HepG2 (cell line): ENCODE data around the gene ECSIT. TPM values are rescaled to one million over a fixed set of nuclear protein-coding genes. Genes with fewer than 3 reads are reported as not detected.

Experiments used
- CEBPB ChIP-seq: IDR thresholded peaks from 2 replicates; pipeline ENCODE4 v1.6.1; 2011; ENCODE audit warnings: low read depth, low read length, improper control_type of control experiment, borderline replicate concordance
- EEA1 ChIP-seq: sonication (generic); formaldehyde crosslinking; IDR thresholded peaks from 2 replicates; pipeline ENCODE4 v1.5.1; 2020; ENCODE audit warnings: mild to moderate bottlenecking, missing genetic modification reagents, borderline replicate concordance
- ETV5 ChIP-seq: IDR thresholded peaks from 2 replicates; pipeline ENCODE4 v1.6.1; 2018; ENCODE audit warnings: missing biosample characterization, missing genetic modification reagents, inconsistent platforms, borderline replicate concordance
- HMGA1 ChIP-seq: sonication (generic); formaldehyde crosslinking; conservative IDR thresholded peaks from 2 replicates; pipeline ENCODE4 v1.4.0; 2020; ENCODE audit warnings: missing genetic modification reagents
- KDM1A ChIP-seq: IDR thresholded peaks from 2 replicates; pipeline ENCODE4 v1.6.1; 2016; ENCODE audit warnings: missing compliant biosample characterization
- MATR3 ChIP-seq: sonication (generic); formaldehyde crosslinking; IDR thresholded peaks from 2 replicates; pipeline ENCODE4 v1.4.0; 2020; ENCODE audit warnings: missing genetic modification reagents
- NFYB ChIP-seq: sonication (generic); formaldehyde crosslinking; IDR thresholded peaks from 2 replicates; pipeline ENCODE4 v1.4.0; 2020; ENCODE audit warnings: missing genetic modification reagents
- PLRG1 ChIP-seq: fragments of 450-650 bp; conservative IDR thresholded peaks from 2 replicates; pipeline ENCODE4 v1.6.1; 2016
- PRPF4 ChIP-seq: fragments of 200-400 bp; formaldehyde crosslinking; IDR thresholded peaks from 2 replicates; pipeline ENCODE4 v1.6.1; 2016; ENCODE audit warnings: low read length, low read depth; ENCODE audit not compliant: poor library complexity, severe bottlenecking
- RXRA ChIP-seq: sonication (generic); formaldehyde crosslinking; IDR thresholded peaks from 2 replicates; pipeline ENCODE4 v1.5.1; 2020; ENCODE audit warnings: missing genetic modification reagents
- SOX6 ChIP-seq, 2 experiments: fragments of 450-650 bp in 1 of 2; sonication (generic) in 1 of 2; formaldehyde crosslinking in 1 of 2; IDR thresholded peaks; 2 replicates each; pipeline versions ENCODE4 v1.4.0 to v1.6.1; 2017 to 2020; ENCODE audit warnings: antibody characterized with exemption in 1 of 2, mild to moderate bottlenecking in 1 of 2, missing genetic modification reagents in 1 of 2
- ZNF17 ChIP-seq: sonication (generic); formaldehyde crosslinking; IDR thresholded peaks from 2 replicates; pipeline ENCODE4 v1.5.0; 2020; ENCODE audit warnings: mild to moderate bottlenecking, missing genetic modification reagents
- ZNF230 ChIP-seq: sonication (generic); formaldehyde crosslinking; IDR thresholded peaks from 2 replicates; pipeline ENCODE4 v1.4.0; 2020; ENCODE audit warnings: mild to moderate bottlenecking, missing genetic modification reagents
- ZNF24 ChIP-seq: fragments of 450-650 bp; IDR thresholded peaks from 2 replicates; pipeline ENCODE4 v1.6.1; 2017; ENCODE audit warnings: antibody characterized with exemption, mild to moderate bottlenecking
- ZNF253 ChIP-seq: sonication (generic); formaldehyde crosslinking; IDR thresholded peaks from 2 replicates; pipeline ENCODE4 v1.8.0; 2022; ENCODE audit warnings: mild to moderate bottlenecking, missing genetic modification reagents, borderline replicate concordance
- ZNF292 ChIP-seq: sonication (generic); formaldehyde crosslinking; IDR thresholded peaks from 2 replicates; pipeline ENCODE4 v1.8.1; 2022; ENCODE audit warnings: mild to moderate bottlenecking, low read depth, missing genetic modification reagents, borderline replicate concordance
- ZNF44 ChIP-seq: sonication (generic); formaldehyde crosslinking; IDR thresholded peaks from 2 replicates; pipeline ENCODE4 v1.5.1; 2020; ENCODE audit warnings: mild to moderate bottlenecking, missing genetic modification reagents
- ZNF546 ChIP-seq: sonication (generic); formaldehyde crosslinking; conservative IDR thresholded peaks from 2 replicates; pipeline ENCODE4 v1.8.1; 2023; ENCODE audit warnings: mild to moderate bottlenecking, missing genetic modification reagents
- ZNF550 ChIP-seq: sonication (generic); formaldehyde crosslinking; IDR thresholded peaks from 2 replicates; pipeline ENCODE4 v1.4.0; 2020; ENCODE audit warnings: mild to moderate bottlenecking, missing genetic modification reagents, borderline replicate concordance
- ZNF558 ChIP-seq: sonication (generic); formaldehyde crosslinking; IDR thresholded peaks from 2 replicates; pipeline ENCODE4 v1.9.0; 2022; ENCODE audit warnings: mild to moderate bottlenecking, missing genetic modification reagents, borderline replicate concordance
- ZNF773 ChIP-seq: sonication (generic); formaldehyde crosslinking; IDR thresholded peaks from 2 replicates; pipeline ENCODE4 v1.4.0; 2020; ENCODE audit warnings: missing genetic modification reagents, borderline replicate concordance
- ZNF800 ChIP-seq: sonication (generic); formaldehyde crosslinking; IDR thresholded peaks from 2 replicates; pipeline ENCODE4 v1.4.0; 2020; ENCODE audit warnings: missing genetic modification reagents
- ZNF878 ChIP-seq: sonication (generic); formaldehyde crosslinking; IDR thresholded peaks from 2 replicates; pipeline ENCODE4 v1.8.1; 2023; ENCODE audit warnings: mild to moderate bottlenecking, missing genetic modification reagents, moderate library complexity
- ZNF879 ChIP-seq: sonication (generic); formaldehyde crosslinking; IDR thresholded peaks from 2 replicates; pipeline ENCODE4 v1.8.1; 2023; ENCODE audit warnings: missing genetic modification reagents
- ZSCAN21 ChIP-seq: sonication (generic); formaldehyde crosslinking; IDR thresholded peaks from 2 replicates; pipeline ENCODE4 v1.8.0; 2022; ENCODE audit warnings: mild to moderate bottlenecking, missing genetic modification reagents, moderate library complexity, borderline replicate concordance
- polyA plus RNA-seq, 8 experiments: library from polyadenylated mRNA; depleted of rRNA in 3 of 8; stranded (reverse) in 7 of 8; unstranded in 1 of 8; fragments of >200 nt; fragmentation: Illumina TruSeq in 4 of 8; extraction: Trizol in 4 of 8; gene quantifications; 2 replicates each; pipeline versions ENCODE4 v1.2.1 to v1.2.3, GENCODE V29; 2011 to 2016; ENCODE audit warnings: low read depth in 4 of 8, missing spikeins in 1 of 8, mixed read lengths in 1 of 8; ENCODE audit not compliant: insufficient read depth in 1 of 8
- total RNA-seq, 5 experiments: library from RNA; depleted of rRNA; stranded (reverse); fragments of >200 nt; fragmentation: Illumina TruSeq; extraction: Trizol; gene quantifications; 2 replicates each; pipeline ENCODE4 v1.2.3, GENCODE V29; 2016; ENCODE audit warnings: low read depth in 1 of 5
- TF ChIP-seq, protein P1 (sequence below): sonication (generic); formaldehyde crosslinking; IDR thresholded peaks from 2 replicates; pipeline ENCODE4 v1.9.0; 2021; ENCODE audit warnings: missing genetic modification reagents, mild to moderate bottlenecking, borderline replicate concordance
- TF ChIP-seq, protein P2 (sequence below): sonication (generic); IDR thresholded peaks from 2 replicates; pipeline ENCODE4 v1.6.1; 2016; ENCODE audit warnings: low read depth, borderline replicate concordance

Gene ECSIT
- total and polyA plus RNA-seq, 2 of the 13 experiments (the other 11 are each of a cell fraction or from before 2014, with no cell fraction given), result 36.4 to 62.3 TPM

DNA sequence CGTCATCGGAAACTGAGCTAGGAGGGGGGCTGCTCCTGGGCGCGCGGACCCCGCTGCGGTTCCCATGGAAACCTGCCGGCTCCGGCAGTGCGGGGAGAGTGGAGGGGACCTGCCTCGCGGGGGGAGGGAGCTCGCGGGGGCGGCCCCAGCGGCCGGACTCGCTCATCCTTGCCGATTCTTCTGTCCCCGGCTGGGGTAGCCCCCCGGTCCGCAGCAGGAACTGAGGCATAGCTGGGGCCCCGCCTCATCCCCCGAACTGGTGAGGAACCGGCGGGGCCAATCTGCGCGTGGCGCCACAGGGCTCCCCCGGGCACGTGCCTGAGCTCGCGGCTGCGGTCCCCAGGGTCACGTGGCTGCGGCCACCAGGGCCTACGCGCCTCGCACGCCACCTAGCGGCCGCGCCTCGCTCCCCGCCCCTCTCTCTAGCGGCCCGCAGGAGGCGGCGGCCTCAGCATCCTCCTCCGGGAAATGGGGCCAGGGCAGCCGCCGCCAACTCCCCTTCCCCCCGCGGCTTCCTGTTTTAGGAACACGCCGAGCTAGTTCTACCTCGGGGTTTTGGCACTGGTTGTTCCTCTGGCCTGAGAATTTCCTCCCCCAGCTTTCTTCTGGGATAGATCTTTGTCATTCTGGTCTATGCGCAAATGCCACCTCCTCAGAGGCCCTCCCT lies 46.4 kb downstream of the ECSIT start (continued):
- TF ChIP-seq ZNF17 (CRISPR knock-in tag) (no peak), ZNF44 (no peak), EEA1 (CRISPR knock-in tag) (peak; percentile 91; the same call in 1 of the 2 replicates), PRPF4 (no peak), NFYB (no peak; the same call in 1 of the 2 replicates), ZNF878 (CRISPR knock-in tag) (peak; percentile 42; the same call in 1 of the 2 replicates), HMGA1 (CRISPR knock-in tag) (no peak), ETV5 (CRISPR knock-in tag) (peak; percentile 42; the same call in 1 of the 2 replicates), ZNF558 (peak; percentile 97; the same call in 1 of the 2 replicates), PLRG1 (no peak), ZNF230 (no peak), CEBPB (no peak), ZNF253 (peak; percentile 95), RXRA (CRISPR knock-in tag) (peak; percentile 21; the same call in 1 of the 2 replicates), ZNF879 (CRISPR knock-in tag) (no peak; the same call in 1 of the 2 replicates), KDM1A (CRISPR knock-in tag) (peak; percentile 91), ZNF546 (peak; percentile 84; the same call in 1 of the 2 replicates), ZNF773 (CRISPR knock-in tag) (peak; percentile 94; the same call in 1 of the 2 replicates), ZNF292 (CRISPR knock-in tag) (no peak), ZNF550 (CRISPR knock-in tag) (0 out of 2 replicates have a peak, but pooled peaks have one; percentile 19), MATR3 (CRISPR knock-in tag) (no peak), ZSCAN21 (CRISPR knock-in tag) (peak; percentile 74; the same call in 1 of the 2 replicates), ZNF800 (CRISPR knock-in tag) (peak; percentile 56; the same call in 1 of the 2 replicates), SOX6 (IDR thresholded peaks at IDR 0.05) (no peak), SOX6 (CRISPR knock-in tag; IDR thresholded peaks at IDR 0.05) (0 out of 2 replicates have a peak, but pooled peaks have one; percentile 30), ZNF24 (no peak)
- TF ChIP-seq, protein P1, sequence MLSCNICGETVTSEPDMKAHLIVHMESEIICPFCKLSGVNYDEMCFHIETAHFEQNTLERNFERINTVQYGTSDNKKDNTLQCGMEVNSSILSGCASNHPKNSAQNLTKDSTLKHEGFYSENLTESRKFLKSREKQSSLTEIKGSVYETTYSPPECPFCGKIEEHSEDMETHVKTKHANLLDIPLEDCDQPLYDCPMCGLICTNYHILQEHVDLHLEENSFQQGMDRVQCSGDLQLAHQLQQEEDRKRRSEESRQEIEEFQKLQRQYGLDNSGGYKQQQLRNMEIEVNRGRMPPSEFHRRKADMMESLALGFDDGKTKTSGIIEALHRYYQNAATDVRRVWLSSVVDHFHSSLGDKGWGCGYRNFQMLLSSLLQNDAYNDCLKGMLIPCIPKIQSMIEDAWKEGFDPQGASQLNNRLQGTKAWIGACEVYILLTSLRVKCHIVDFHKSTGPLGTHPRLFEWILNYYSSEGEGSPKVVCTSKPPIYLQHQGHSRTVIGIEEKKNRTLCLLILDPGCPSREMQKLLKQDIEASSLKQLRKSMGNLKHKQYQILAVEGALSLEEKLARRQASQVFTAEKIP (CRISPR knock-in tag), result no peak
- TF ChIP-seq, protein P2, sequence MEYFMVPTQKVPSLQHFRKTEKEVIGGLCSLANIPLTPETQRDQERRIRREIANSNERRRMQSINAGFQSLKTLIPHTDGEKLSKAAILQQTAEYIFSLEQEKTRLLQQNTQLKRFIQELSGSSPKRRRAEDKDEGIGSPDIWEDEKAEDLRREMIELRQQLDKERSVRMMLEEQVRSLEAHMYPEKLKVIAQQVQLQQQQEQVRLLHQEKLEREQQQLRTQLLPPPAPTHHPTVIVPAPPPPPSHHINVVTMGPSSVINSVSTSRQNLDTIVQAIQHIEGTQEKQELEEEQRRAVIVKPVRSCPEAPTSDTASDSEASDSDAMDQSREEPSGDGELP, result no peak
